Lung (tissue), 12 donors: ENCODE data around the gene MAGEF1. TPM values are rescaled to one million over a fixed set of nuclear protein-coding genes. Genes with fewer than 3 reads are reported as not detected.

ENCODE experiments used
- ATAC-seq: fragments of 200-7000 bp; cut with Tn5 transposase; one replicate; pipeline ENCODE4 v1.9.1; 2020; ENCODE audit warnings: moderate number of reproducible peaks; ENCODE audit not compliant: insufficient read depth, low FRiP score
- DNase-seq, 3 donors: peaks; one replicate each; pipeline ENCODE4 v3.0.0-alpha.2; 2013 to 2017
- H3K27ac ChIP-seq, 2 donors: one replicate each; pipeline ENCODE4 v1.5.1; 2013; ENCODE audit warnings: mild to moderate bottlenecking in 2 of 2, moderate library complexity in 2 of 2, control low read depth in 1 of 2, inconsistent platforms in 1 of 2, low read depth in 1 of 2, low read length in 1 of 2
- H3K27me3 ChIP-seq, 3 donors: one replicate each; pipeline ENCODE4 v1.5.1; 2013; ENCODE audit warnings: low read length in 2 of 3; ENCODE audit not compliant: control insufficient read depth in 3 of 3, insufficient read depth in 3 of 3
- H3K36me3 ChIP-seq, 4 donors: one replicate each; pipeline ENCODE4 v1.5.1; 2013; ENCODE audit warnings: low read length in 4 of 4, mild to moderate bottlenecking in 1 of 4, moderate library complexity in 1 of 4; ENCODE audit not compliant: control insufficient read depth in 4 of 4, insufficient read depth in 4 of 4
- H3K4me1 ChIP-seq, 5 donors: one replicate each; pipeline ENCODE4 v1.5.1; 2013; ENCODE audit warnings: low read length in 5 of 5, mild to moderate bottlenecking in 2 of 5, moderate library complexity in 1 of 5; ENCODE audit not compliant: control insufficient read depth in 5 of 5, insufficient read depth in 5 of 5
- H3K4me3 ChIP-seq: one replicate; pipeline ENCODE4 v1.5.1; 2013; ENCODE audit warnings: mild to moderate bottlenecking, control low read depth, moderate library complexity
- H3K9ac ChIP-seq, 2 donors: one replicate each; pipeline ENCODE4 v1.5.1; 2013; ENCODE audit warnings: low read length in 2 of 2, control low read depth in 1 of 2; ENCODE audit not compliant: insufficient read depth in 1 of 2
- H3K9me3 ChIP-seq, 4 donors: one replicate each; pipeline ENCODE4 v1.5.1; 2013; ENCODE audit warnings: low read length in 3 of 4, mild to moderate bottlenecking in 1 of 4, moderate library complexity in 1 of 4; ENCODE audit not compliant: control insufficient read depth in 4 of 4, insufficient read depth in 3 of 4
- WGBS, 2 donors: extraction: QIAGEN DNeasy Blood & Tissue Kit; methylation state at CpG; one replicate each; pipeline ENCODE4 v1.1.7; 2013; 5-methylcytosine and 5-hydroxymethylcytosine counted together
- polyA plus RNA-seq, 2 donors: library from polyadenylated mRNA; stranded (reverse); fragments of 200-250 nt; gene quantifications; one replicate each; pipeline ENCODE4 v1.2.1, GENCODE V29; 2013
- total RNA-seq, 2 donors: library from RNA; depleted of rRNA in 1 of 2; stranded (reverse); fragments of >200 nt in 1 of 2; gene quantifications; one replicate each; pipeline ENCODE4 v1.2.1, GENCODE V29; 2014 to 2021
- TF ChIP-seq, protein P1 (sequence below): IDR thresholded peaks from 2 replicates; pipeline ENCODE4 v1.5.1; 2012; ENCODE audit warnings: mild to moderate bottlenecking; ENCODE audit errors: control extremely low read depth, extremely low read depth
- donor health status: control.
- donor health status: control.
- donor health status: Bipolar disorder and iron deficiency.
- donor health status: healthy.
- donor health status: DM: yes; HTN: yes; CAD: no.

The MAGEF1 gene
- total and polyA plus RNA-seq, 4 donors = 30.1 to 36.1 (median 33.1) TPM

DNA sequence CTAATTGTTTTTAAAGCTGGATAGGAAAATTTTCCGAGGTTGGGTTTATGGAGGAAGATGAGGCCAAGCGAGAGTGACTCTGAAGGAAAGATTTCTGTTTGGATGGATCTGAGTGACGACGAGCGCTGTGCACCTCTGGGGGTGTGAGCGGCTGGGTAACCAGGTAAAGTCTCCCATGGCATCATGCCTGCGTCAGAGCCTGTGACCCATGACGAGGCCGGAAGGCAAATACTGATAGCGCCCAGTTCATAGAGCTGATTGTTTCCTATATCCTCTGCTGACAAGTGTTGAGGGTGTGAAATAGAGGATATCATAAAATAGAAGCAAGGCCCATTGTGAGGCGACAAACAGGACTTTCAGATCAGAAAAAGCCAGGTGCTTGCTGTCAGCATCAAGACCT is 33.7 kb upstream of the MAGEF1 start:
- Histone ChIP-seq H3K36me3 (no peaks in the 10 kb centered on the region), H3K4me3 (no peak overlapping the region), H3K27ac (no peak overlapping the region), H3K27me3 (peaks cover 0 to 2% (median 0%) of the 10 kb centered on the region in 3 donors), H3K9ac (no peak overlapping the region), H3K4me1 (peaks cover 0 to 20% (median 6%) of the 10 kb centered on the region in 5 donors), H3K9me3 (no peaks in the 10 kb centered on the region)
- DNase-seq (no peak), ATAC-seq (no peak)
- 80 to 83% methylated on average over 11 of the region's 11 CpGs for WGBS, 2 donors
- TF ChIP-seq, protein P1, sequence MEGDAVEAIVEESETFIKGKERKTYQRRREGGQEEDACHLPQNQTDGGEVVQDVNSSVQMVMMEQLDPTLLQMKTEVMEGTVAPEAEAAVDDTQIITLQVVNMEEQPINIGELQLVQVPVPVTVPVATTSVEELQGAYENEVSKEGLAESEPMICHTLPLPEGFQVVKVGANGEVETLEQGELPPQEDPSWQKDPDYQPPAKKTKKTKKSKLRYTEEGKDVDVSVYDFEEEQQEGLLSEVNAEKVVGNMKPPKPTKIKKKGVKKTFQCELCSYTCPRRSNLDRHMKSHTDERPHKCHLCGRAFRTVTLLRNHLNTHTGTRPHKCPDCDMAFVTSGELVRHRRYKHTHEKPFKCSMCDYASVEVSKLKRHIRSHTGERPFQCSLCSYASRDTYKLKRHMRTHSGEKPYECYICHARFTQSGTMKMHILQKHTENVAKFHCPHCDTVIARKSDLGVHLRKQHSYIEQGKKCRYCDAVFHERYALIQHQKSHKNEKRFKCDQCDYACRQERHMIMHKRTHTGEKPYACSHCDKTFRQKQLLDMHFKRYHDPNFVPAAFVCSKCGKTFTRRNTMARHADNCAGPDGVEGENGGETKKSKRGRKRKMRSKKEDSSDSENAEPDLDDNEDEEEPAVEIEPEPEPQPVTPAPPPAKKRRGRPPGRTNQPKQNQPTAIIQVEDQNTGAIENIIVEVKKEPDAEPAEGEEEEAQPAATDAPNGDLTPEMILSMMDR = no peak

DNA sequence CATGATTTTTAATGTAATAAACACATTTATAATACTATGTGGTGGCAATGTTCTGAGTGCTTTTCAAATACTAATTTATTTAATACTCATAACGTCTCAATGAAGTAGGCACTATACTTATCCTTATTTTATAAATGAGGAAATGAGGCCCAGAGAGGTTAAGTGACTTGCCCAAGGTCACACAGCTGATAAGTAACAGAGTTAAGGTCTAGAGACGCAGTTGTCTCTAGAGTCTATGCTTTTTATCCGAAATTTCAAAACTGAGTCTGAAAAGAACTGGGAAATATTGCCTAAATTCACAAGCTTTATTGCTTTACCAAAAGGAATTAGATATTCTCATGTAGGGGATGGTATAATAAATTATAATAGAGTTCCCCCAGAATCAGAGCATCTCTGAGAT is 31.4 kb upstream of the MAGEF1 start:
- ATAC-seq = no peak
- H3K27me3 ChIP-seq = no peaks in the 10 kb centered on the region
- H3K4me1 ChIP-seq = peaks cover 0 to 16% (median 7%) of the 10 kb centered on the region in 5 donors
- no peak for DNase-seq
- TF ChIP-seq, protein P1 = no peak
- H3K27ac ChIP-seq = no peak overlapping the region
- no peaks in the 10 kb centered on the region for H3K36me3 ChIP-seq
- 91 to 92% methylated on average over 3 of the region's 3 CpGs for WGBS, 2 donors
- no peak overlapping the region for H3K9ac ChIP-seq
- no peaks in the 10 kb centered on the region for H3K9me3 ChIP-seq
- H3K4me3 ChIP-seq = no peak overlapping the region

DNA sequence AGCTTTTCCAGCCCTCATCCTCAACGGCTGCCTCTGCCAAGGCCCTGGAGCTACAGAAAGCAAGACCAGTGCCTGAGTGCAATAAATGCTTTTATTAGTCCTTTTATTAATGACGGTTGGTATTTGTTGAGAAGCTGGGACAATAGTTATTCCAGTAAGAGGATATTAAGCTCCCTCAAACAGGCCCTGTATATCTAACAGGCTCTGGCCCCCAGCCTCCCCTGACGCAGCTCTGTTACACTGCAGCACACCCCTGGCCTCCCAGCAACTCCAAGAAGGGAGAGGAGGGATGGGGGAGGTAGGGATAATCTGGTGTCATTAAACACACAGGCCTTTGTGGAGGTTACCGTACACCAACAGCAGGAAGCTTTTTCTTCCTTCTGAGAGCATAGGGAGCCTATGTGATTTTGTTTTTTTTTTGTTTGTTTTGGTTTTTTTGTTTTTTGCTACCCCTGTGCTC is 30.8 kb upstream of the MAGEF1 start:
- WGBS, 2 donors = 77 to 86% methylated on average over 4 of the region's 4 CpGs
- H3K9ac ChIP-seq = no peak overlapping the region
- TF ChIP-seq, protein P1 = no peak
- ATAC-seq = no peak
- no peaks in the 10 kb centered on the region for H3K27me3 ChIP-seq
- no peaks in the 10 kb centered on the region for H3K36me3 ChIP-seq
- no peak for DNase-seq
- H3K27ac ChIP-seq = no peak overlapping the region
- peaks cover 0 to 16% (median 8%) of the 10 kb centered on the region in 5 donors for H3K4me1 ChIP-seq
- no peak overlapping the region for H3K4me3 ChIP-seq
- no peaks in the 10 kb centered on the region for H3K9me3 ChIP-seq
